Stimulated activated effector memory CD8-positive, alpha-beta T cell treated with anti-CD3 and anti-CD28 coated beads, Interleukin-12 subunit alpha, Interleukin-12 subunit beta, amount 100 ng/mL, for 72 hours (primary cell): Measurements from ENCODE around the gene SYTL1.

Source experiments
- ATAC-seq: fragments of 150-1000 bp; cut with Tn5 transposase; 2 replicates; pipeline ENCODE4 v1.10.0; 2021
- DNase-seq, 2 donors: peaks; one replicate each; pipeline ENCODE4 v3.0.0; 2021 to 2022; ENCODE audit warnings: low spot score in 2 of 2
- H3K27ac Mint-ChIP-seq: one replicate; pipeline ENCODE4 v1.8.0; 2022; ENCODE audit warnings: mild to moderate bottlenecking, mixed read lengths
- H3K36me3 Mint-ChIP-seq: one replicate; pipeline ENCODE4 v1.8.0; 2022; ENCODE audit warnings: mild to moderate bottlenecking, mixed read lengths
- H3K4me1 Mint-ChIP-seq: one replicate; pipeline ENCODE4 v1.8.0; 2022; ENCODE audit warnings: mixed read lengths
- H3K4me3 Mint-ChIP-seq: one replicate; pipeline ENCODE4 v1.8.0; 2022; ENCODE audit warnings: mild to moderate bottlenecking, mixed read lengths
- H3K9me3 Mint-ChIP-seq: one replicate; pipeline ENCODE4 v1.8.0; 2022; ENCODE audit warnings: mixed read lengths

The SYTL1 gene

DNA sequence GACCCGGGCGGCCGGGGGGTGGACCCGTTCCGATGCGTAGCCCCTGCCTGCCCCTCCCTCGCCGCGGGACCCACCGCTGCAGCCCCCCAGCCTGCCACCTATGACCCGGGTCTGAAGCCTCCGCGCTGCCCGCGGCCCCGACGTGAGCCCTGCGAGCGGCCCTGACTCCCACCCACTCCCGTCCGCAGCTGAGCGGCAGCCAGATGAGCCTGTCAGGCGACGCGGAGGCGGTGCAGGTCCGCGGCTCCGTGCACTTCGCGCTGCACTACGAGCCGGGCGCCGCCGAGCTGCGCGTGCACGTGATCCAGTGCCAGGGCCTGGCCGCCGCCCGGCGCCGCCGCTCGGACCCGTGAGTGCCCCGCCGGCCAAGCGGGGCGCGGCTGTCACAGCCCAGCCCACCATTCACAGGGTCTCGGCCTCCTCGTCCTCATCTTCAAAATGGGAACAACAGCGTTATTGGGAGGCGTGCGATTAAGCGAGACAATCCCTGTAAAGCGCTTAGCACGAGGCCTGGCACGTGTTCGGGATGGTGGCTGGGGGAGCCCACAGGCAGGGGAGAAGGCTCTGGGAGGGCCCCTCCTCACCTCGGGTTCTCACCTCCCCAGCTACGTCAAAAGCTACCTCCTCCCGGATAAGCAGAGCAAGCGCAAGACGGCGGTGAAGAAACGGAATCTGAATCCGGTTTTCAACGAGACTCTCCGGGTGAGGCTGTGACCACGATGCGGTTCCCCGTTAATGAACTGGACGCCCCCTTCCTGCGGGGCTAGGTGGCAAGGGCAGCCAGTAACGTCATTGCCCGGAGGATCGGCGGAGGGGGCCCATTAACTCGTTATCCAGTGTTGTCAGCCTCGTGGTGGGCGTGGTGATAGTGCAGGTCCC lies 8.2 kb downstream of the SYTL1 start:
- H3K27ac Mint-ChIP-seq = no peak overlapping the region
- no peak for DNase-seq
- H3K4me3 Mint-ChIP-seq = no peak overlapping the region
- H3K9me3 Mint-ChIP-seq = no peaks in the 10 kb centered on the region
- peaks cover 54% of the 10 kb centered on the region for H3K36me3 Mint-ChIP-seq
- H3K4me1 Mint-ChIP-seq = peaks cover 31% of the 10 kb centered on the region
- ATAC-seq = peak; percentile 50

GRCh38 chr1:27350663-27351540 lies 9.1 kb downstream of the SYTL1 start:
- peak overlapping the region; percentile 72 for H3K27ac Mint-ChIP-seq
- H3K9me3 Mint-ChIP-seq = no peaks in the 10 kb centered on the region
- ATAC-seq = no peak
- H3K4me3 Mint-ChIP-seq = no peak overlapping the region
- H3K36me3 Mint-ChIP-seq = peaks cover 59% of the 10 kb centered on the region
- H3K4me1 Mint-ChIP-seq = peaks cover 33% of the 10 kb centered on the region
- no peak for DNase-seq

GRCh38 chr1:27351541-27352107 lies 9.8 kb downstream of the SYTL1 start:
- Mint-ChIP-seq H3K36me3 (peaks cover 59% of the 10 kb centered on the region), H3K27ac (peak overlapping the region; percentile 72), H3K4me3 (no peak overlapping the region), H3K4me1 (peaks cover 28% of the 10 kb centered on the region), H3K9me3 (no peaks in the 10 kb centered on the region)
- no peak for ATAC-seq
- DNase-seq = no peak

- Mint-ChIP-seq H3K36me3 (peaks cover 61% of the 10 kb centered on the region), H3K4me3 (no peak overlapping the region), H3K4me1 (peaks cover 31% of the 10 kb centered on the region), H3K27ac (peak overlapping the region; percentile 58), H3K9me3 (no peaks in the 10 kb centered on the region)
- DNase-seq (no peak), ATAC-seq (no peak)
Measured at GRCh38 chr1:27353166-27353565, 11.3 kb downstream of the SYTL1 start.

DNA sequence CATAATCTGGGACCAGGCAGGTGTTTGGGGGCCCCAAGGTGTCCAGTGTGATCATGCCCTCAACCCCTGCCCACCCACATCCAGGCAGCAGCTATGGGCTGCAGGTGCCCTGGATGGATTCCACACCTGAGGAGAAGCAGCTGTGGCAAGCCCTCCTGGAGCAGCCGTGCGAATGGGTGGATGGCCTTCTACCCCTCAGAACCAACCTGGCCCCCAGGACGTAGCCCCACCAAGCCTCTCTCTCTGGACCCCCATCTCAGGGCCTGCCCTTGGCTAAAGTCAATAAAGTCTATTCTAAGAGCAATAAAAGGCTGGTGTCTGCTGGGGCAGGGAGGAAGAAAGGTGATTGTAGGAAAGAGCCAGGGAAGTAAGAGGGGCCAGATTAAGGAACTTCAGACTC lies 11.8 kb downstream of the SYTL1 start:
- peaks cover 61% of the 10 kb centered on the region for H3K36me3 Mint-ChIP-seq
- peak overlapping the region; percentile 58 for H3K27ac Mint-ChIP-seq
- H3K9me3 Mint-ChIP-seq = no peaks in the 10 kb centered on the region
- DNase-seq = no peak
- H3K4me3 Mint-ChIP-seq = no peak overlapping the region
- H3K4me1 Mint-ChIP-seq = peaks cover 31% of the 10 kb centered on the region
- ATAC-seq = no peak

DNA sequence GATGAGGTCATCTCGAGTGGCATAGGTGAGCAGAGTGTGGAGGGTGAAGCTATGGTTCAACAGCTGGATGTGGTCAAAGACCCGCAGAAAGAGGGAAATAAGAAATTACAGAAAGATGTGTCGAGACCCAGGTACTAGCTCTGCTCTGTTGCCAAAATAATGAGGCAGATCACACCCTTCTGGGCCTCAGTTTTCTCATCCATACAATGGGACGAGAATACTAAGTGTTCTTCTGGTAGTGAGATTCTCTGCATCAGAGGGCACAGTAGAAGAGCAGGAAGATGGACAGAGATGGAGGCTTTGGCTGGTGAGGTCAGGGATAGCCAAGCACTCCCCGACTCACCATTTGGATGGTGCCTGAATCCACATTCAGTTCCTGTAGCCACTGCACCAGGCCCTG lies 13.9 kb downstream of the SYTL1 start:
- no peaks in the 10 kb centered on the region for H3K9me3 Mint-ChIP-seq
- H3K4me3 Mint-ChIP-seq = peak overlapping the region; percentile 86
- DNase-seq (no peak), ATAC-seq (no peak)
- H3K36me3 Mint-ChIP-seq = peaks cover 55% of the 10 kb centered on the region
- H3K4me1 Mint-ChIP-seq = peaks cover 43% of the 10 kb centered on the region
- peak overlapping the region; percentile 83 for H3K27ac Mint-ChIP-seq

DNA sequence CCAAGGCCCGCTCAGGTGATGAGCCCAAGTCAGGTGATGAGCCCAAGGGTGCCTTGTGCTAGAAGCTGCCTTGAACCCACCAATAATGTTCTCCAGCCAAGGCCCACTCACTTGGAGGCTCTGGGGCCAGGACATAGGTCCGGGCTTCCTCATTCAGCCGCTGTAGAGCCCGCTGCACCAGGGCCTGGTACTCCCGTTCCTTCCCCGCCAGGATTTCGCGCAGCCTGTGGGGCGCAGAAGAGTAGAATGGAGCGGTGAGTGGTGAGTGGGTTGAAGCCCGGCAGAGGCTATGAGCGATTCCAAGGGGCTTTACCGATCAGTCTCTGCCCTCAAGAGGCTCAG lies 14.4 kb downstream of the SYTL1 start:
- no peak for DNase-seq
- H3K4me1 Mint-ChIP-seq = peaks cover 43% of the 10 kb centered on the region
- H3K4me3 Mint-ChIP-seq = peak overlapping the region; percentile 86
- no peaks in the 10 kb centered on the region for H3K9me3 Mint-ChIP-seq
- peak overlapping the region; percentile 83 for H3K27ac Mint-ChIP-seq
- peaks cover 52% of the 10 kb centered on the region for H3K36me3 Mint-ChIP-seq
- no peak for ATAC-seq

GRCh38 chr1:27356619-27357280 lies 14.9 kb downstream of the SYTL1 start:
- peaks cover 47% of the 10 kb centered on the region for H3K36me3 Mint-ChIP-seq
- peaks cover 43% of the 10 kb centered on the region for H3K4me1 Mint-ChIP-seq
- peak overlapping the region; percentile 86 for H3K4me3 Mint-ChIP-seq
- peak; percentile 86 for ATAC-seq
- peak overlapping the region; percentile 83 for H3K27ac Mint-ChIP-seq
- peak; percentile 46 to 78 for DNase-seq
- no peaks in the 10 kb centered on the region for H3K9me3 Mint-ChIP-seq

DNA sequence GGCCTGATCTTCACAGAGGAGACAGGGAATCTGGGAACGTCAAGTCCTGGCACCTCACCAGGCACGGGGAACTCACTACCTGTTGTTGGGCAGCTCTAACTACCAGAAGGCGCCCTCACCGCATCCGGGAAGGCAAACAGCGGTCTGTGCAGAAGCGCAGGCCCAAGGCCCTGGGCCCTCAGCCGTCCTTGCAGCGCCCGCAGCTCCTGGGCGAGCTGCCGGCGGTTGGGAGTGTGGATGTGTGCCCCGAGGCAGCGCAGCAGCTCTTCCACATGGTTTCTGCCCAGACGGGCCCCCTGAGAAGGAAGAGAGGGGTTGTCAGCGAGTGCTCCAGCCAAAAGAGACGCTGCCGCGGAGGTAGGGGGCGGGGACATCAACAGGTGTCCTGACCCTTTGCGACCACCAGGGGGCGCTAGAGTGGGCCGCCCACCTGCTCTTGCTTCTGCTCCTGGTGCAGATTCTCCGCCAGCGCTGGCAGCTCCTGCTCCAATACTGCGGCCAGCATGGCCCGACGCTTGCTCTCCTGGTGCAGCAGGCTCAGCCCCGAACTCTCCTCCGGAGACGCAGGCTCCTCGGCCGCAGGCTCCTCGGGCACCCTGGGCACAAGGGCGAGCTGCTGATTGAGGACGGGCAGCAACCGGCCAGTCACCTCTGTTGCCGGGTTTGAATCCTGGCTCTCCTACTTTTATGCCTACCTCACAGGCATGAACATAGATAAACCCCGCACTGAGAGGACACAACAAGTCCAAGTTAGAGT lies 15.6 kb downstream of the SYTL1 start:
- DNase-seq (peak; percentile 77 to 92), ATAC-seq (peak; percentile 56)
- Mint-ChIP-seq H3K36me3 (peaks cover 43% of the 10 kb centered on the region), H3K4me3 (peak overlapping the region; percentile 86), H3K9me3 (no peaks in the 10 kb centered on the region), H3K27ac (peak overlapping the region; percentile 83), H3K4me1 (peaks cover 43% of the 10 kb centered on the region)

GRCh38 chr1:27358038-27358927 lies 16.5 kb downstream of the SYTL1 start:
- H3K4me3 Mint-ChIP-seq = peak overlapping the region; percentile 86
- peak overlapping the region; percentile 83 for H3K27ac Mint-ChIP-seq
- peaks cover 43% of the 10 kb centered on the region for H3K36me3 Mint-ChIP-seq
- DNase-seq = no peak
- no peak for ATAC-seq
- H3K9me3 Mint-ChIP-seq = no peaks in the 10 kb centered on the region
- H3K4me1 Mint-ChIP-seq = peaks cover 43% of the 10 kb centered on the region

DNA sequence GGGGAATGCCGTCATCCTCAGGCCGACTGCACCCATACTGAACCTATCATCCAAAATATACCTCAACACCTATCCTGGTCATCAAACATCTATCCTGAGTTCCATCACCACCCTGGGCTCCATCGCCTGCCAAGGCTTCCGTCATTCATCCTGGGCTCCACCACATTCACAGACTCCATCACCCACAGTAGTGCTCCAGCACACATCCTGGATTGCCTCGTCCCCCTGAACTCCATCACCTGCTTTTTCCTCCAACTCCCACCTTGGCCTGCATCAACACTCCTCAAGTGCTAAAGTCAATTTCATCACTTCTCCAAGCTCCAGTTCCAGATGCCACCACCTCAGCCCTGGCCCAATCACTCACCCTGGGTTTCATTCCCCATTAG lies 17.1 kb downstream of the SYTL1 start:
- Mint-ChIP-seq H3K9me3 (no peaks in the 10 kb centered on the region), H3K4me3 (peak overlapping the region; percentile 86), H3K27ac (peak overlapping the region; percentile 69), H3K36me3 (peaks cover 38% of the 10 kb centered on the region), H3K4me1 (peaks cover 43% of the 10 kb centered on the region)
- ATAC-seq (no peak), DNase-seq (no peak)

GRCh38 chr1:27359822-27360158 lies 18.0 kb downstream of the SYTL1 start:
- ATAC-seq = no peak
- H3K9me3 Mint-ChIP-seq = no peaks in the 10 kb centered on the region
- peak overlapping the region; percentile 69 for H3K27ac Mint-ChIP-seq
- H3K36me3 Mint-ChIP-seq = peaks cover 35% of the 10 kb centered on the region
- no peak for DNase-seq
- peaks cover 52% of the 10 kb centered on the region for H3K4me1 Mint-ChIP-seq
- H3K4me3 Mint-ChIP-seq = peak overlapping the region; percentile 86

- H3K27ac Mint-ChIP-seq = peak overlapping the region; percentile 10
- peaks cover 54% of the 10 kb centered on the region for H3K4me1 Mint-ChIP-seq
- peak in 1 of 2 donors; percentile 46 for DNase-seq
- ATAC-seq = peak; percentile 0
- H3K4me3 Mint-ChIP-seq = peak overlapping the region; percentile 86
- H3K9me3 Mint-ChIP-seq = no peaks in the 10 kb centered on the region
- H3K36me3 Mint-ChIP-seq = peaks cover 29% of the 10 kb centered on the region
Measured at GRCh38 chr1:27360159-27361043, 18.6 kb downstream of the SYTL1 start.
